BE2C (cell line): ENCODE measurements around the gene INPP4A.

Experiments used
- DNase-seq: peaks from one replicate; pipeline ENCODE4 v3.0.0-alpha.2; 2020
- H3K27me3 ChIP-seq: fragments of 250-450 bp; sonication (Bioruptor Pico); 2 replicates; pipeline ENCODE4 v1.5.1; 2020; ENCODE audit warnings: mild to moderate bottlenecking
- H3K36me3 ChIP-seq: fragments of 250-450 bp; sonication (Bioruptor Pico); 2 replicates; pipeline ENCODE4 v1.5.1; 2020; ENCODE audit warnings: mild to moderate bottlenecking
- H3K4me1 ChIP-seq: fragments of 250-450 bp; sonication (Bioruptor Pico); 2 replicates; pipeline ENCODE4 v1.5.1; 2020
- H3K4me3 ChIP-seq: 2 replicates; pipeline ENCODE4 v1.5.1; 2011; ENCODE audit warnings: low read depth, low read length
- H3K9me3 ChIP-seq: fragments of 250-450 bp; sonication (Bioruptor Pico); 2 replicates; pipeline ENCODE4 v1.5.1; 2020
- CTCF ChIP-seq: IDR thresholded peaks from 2 replicates; pipeline ENCODE4 v1.5.1; 2012; ENCODE audit warnings: mild to moderate bottlenecking, low read depth, low read length

INPP4A gene

DNA sequence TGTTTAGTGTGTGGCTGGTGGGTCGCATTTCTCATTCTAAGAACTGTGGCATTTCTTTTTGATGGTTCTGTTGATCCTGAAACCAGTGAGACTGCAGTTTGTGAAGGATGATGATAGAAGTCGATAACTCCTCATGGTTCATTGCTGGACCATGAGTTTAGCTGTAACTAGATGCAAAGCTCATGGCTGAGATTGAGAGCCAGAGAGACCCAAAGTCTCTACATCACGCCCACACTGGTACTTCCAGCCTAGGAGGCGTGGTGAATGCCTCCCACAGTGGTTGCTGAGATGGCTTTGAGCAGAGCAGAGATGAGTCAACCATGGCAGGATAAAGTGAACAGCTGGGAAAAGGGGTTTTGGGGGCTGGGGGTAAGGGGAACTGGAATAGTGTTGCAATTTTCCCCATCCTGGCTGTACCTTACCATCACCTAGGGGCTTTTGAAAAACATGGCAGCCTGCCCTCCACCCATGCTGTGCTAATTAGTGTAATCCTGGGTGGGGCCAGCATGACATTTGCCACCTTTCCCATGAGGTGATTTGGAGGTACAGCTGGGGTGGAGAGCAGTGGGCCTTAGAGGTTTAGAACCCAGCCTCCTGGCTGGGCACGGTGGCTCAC lies 24.1 kb downstream of the INPP4A start:
- Histone ChIP-seq H3K9me3 (no peaks in the 10 kb centered on the region), H3K27me3 (no peaks in the 10 kb centered on the region), H3K36me3 (no peaks in the 10 kb centered on the region), H3K4me3 (no peak overlapping the region), H3K4me1 (peaks cover 13% of the 10 kb centered on the region)
- DNase-seq, result no peak
- TF ChIP-seq CTCF, result no peak

DNA sequence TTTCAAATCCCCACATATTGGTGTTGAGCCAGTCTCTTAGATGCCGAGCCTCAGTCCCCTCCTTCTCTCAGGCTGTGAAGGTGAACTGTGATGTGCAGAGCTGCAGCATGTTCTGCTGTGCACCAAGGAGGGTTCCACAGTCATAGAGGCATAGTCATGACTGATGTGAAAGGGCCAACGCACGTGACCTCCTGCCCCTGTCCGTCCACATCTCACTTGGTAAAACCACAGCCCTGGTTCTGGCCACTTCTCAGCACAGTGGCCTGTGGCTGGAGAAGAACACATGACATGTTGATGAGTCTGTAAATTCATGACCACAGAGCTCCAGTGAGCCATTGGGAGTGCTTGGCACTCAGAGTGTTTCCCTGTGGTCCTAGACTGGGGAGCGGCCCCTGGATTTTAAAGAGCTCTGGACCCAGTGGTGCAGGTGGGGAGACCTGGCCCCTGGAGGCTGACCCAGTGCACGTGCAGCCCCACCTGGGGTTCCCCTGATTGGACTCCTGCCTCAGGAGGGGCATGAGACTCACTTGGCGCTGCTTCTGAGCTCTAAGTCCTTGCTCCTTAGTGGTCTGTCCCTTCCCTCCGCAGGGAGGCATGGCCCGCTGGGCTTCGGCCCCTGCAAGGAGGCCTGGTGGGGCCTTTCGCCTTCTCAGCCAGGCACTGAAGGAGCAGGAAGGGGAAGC lies 25.3 kb downstream of the INPP4A start:
- Histone ChIP-seq H3K9me3 (no peaks in the 10 kb centered on the region), H3K4me3 (no peak overlapping the region), H3K36me3 (no peaks in the 10 kb centered on the region), H3K4me1 (peaks cover 13% of the 10 kb centered on the region), H3K27me3 (no peaks in the 10 kb centered on the region)
- no peak for DNase-seq
- no peak for TF ChIP-seq CTCF

GRCh38 chr2:98470851-98471255 lies 26.2 kb downstream of the INPP4A start:
- TF ChIP-seq CTCF, result no peak
- no peaks in the 10 kb centered on the region for H3K9me3 ChIP-seq
- DNase-seq, result no peak
- no peaks in the 10 kb centered on the region for H3K27me3 ChIP-seq
- H3K4me3 ChIP-seq, result no peak overlapping the region
- no peaks in the 10 kb centered on the region for H3K36me3 ChIP-seq
- H3K4me1 ChIP-seq, result peaks cover 10% of the 10 kb centered on the region

GRCh38 chr2:98471402-98472131 lies 26.9 kb downstream of the INPP4A start:
- H3K9me3 ChIP-seq, result no peaks in the 10 kb centered on the region
- H3K27me3 ChIP-seq, result no peaks in the 10 kb centered on the region
- H3K36me3 ChIP-seq, result no peaks in the 10 kb centered on the region
- no peak for TF ChIP-seq CTCF
- H3K4me1 ChIP-seq, result peaks cover 7% of the 10 kb centered on the region
- no peak overlapping the region for H3K4me3 ChIP-seq
- DNase-seq, result no peak

DNA sequence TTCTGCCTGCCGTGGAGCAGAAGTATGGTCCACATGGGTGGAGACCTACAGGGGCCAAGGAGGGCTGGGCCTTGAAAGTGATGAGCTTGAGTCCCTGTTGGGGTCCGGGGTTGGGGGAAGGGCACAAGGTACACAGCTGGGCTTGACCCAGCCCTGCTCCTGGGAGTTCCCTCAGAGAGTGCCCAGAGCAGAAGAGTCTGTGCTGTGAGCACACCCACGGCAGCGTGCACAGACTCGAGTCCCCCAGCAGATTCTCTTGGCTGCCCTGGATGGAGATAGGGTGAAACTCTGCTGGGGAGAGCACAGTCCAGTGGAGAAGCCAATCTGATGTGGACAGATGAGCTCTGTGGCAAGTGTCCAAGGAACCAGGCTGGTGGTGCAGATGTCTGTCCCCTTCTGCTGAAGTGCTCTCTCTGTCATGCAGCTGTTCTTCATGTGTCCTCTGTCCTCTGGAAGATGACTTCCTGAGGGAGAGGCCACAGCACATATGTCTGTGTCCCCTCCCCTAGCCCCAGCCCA lies 27.5 kb downstream of the INPP4A start:
- H3K4me3 ChIP-seq, result no peak overlapping the region
- H3K9me3 ChIP-seq, result no peaks in the 10 kb centered on the region
- DNase-seq, result peak; percentile 67
- H3K4me1 ChIP-seq, result peaks cover 7% of the 10 kb centered on the region
- H3K27me3 ChIP-seq, result no peaks in the 10 kb centered on the region
- H3K36me3 ChIP-seq, result no peaks in the 10 kb centered on the region
- TF ChIP-seq CTCF, result no peak
